VCaP (cell line): ENCODE data around the gene ERG.

ENCODE experiments used
- H3K27ac ChIP-seq: fragments of 450-650 bp; 2 replicates; pipeline ENCODE4 v1.5.1; 2017
- CTCF ChIP-seq: fragments of 450-650 bp; conservative IDR thresholded peaks from 2 replicates; pipeline ENCODE4 v1.5.1; 2017; ENCODE audit warnings: mild to moderate bottlenecking, moderate library complexity

The ERG gene

GRCh38 chr21:38359835-38360234 is 138.4 kb downstream of the ERG start:
- no peak for TF ChIP-seq CTCF
- no peak overlapping the region for H3K27ac ChIP-seq

- no peak overlapping the region for H3K27ac ChIP-seq
- TF ChIP-seq CTCF = no peak
Observed at GRCh38 chr21:38359090-38359489, 139.2 kb downstream of the ERG start.

- no peak overlapping the region for H3K27ac ChIP-seq
- no peak for TF ChIP-seq CTCF
Observed at GRCh38 chr21:38358666-38359065, 139.6 kb downstream of the ERG start.

GRCh38 chr21:38358098-38358497 is 140.2 kb downstream of the ERG start:
- TF ChIP-seq CTCF = no peak
- H3K27ac ChIP-seq = no peak overlapping the region

GRCh38 chr21:38356883-38357625 is 141.2 kb downstream of the ERG start:
- H3K27ac ChIP-seq = no peak overlapping the region
- TF ChIP-seq CTCF = no peak

- no peak overlapping the region for H3K27ac ChIP-seq
Observed at GRCh38 chr21:38355992-38356781, 142.1 kb downstream of the ERG start.

More at GRCh38 chr21:38355992-38356781, 142.1 kb downstream of the ERG start:
- peak; percentile 100 for TF ChIP-seq CTCF
